Naive thymus-derived CD4-positive, alpha-beta T cell (primary cell): ENCODE measurements around the gene KDM6A. TPM values are rescaled to one million over a fixed set of nuclear protein-coding genes. Genes with fewer than 3 reads are reported as not detected.
A peak's percentile ranks its signal among the peaks of the same experiment; 100 is the strongest.

Experiments used
- ATAC-seq: fragments of 150-1000 bp; cut with Tn5 transposase; 2 replicates; pipeline ENCODE4 v1.10.0; 2021; ENCODE audit warnings: mild to moderate bottlenecking, moderate library complexity
- CTCF ChIA-PET: fragments of 350-600 bp; sonication (Branson Sonifier 250); formaldehyde crosslinking; loops from one replicate; lab custom pipeline; 2021; ENCODE audit warnings: antibody characterized with exemption; lab: Charles Lee
- POLR2A ChIA-PET: fragments of 350-600 bp; sonication (Branson Sonifier 250); formaldehyde crosslinking; loops from one replicate; lab custom pipeline; 2021; ENCODE audit warnings: antibody characterized with exemption, inconsistent platforms; lab: Charles Lee
- DNase-seq, 9 donors: peaks; one replicate each; pipeline versions ENCODE4 v3.0.0 to v3.0.0-alpha.2; 2020 to 2022; ENCODE audit warnings: mixed read lengths in 1 of 9
- H3K27ac ChIP-seq: one replicate; pipeline ENCODE4 v1.7.0; 2013; ENCODE audit warnings: mild to moderate bottlenecking, low read depth, low read length, moderate library complexity
- H3K27me3 ChIP-seq, 2 donors: one replicate each; pipeline ENCODE4 v1.7.0; 2013; ENCODE audit warnings: low read length in 2 of 2, mild to moderate bottlenecking in 2 of 2, moderate library complexity in 2 of 2; ENCODE audit not compliant: control insufficient read depth in 2 of 2, insufficient read depth in 2 of 2
- H3K36me3 ChIP-seq, 3 experiments: 1 replicate in 2 of 3; 2 replicates in 1 of 3; pipeline ENCODE4 v1.7.0; 2013; ENCODE audit warnings: low read length in 3 of 3, mild to moderate bottlenecking in 3 of 3, moderate library complexity in 1 of 3; ENCODE audit not compliant: insufficient read depth in 3 of 3, control insufficient read depth in 2 of 3
- H3K4me1 ChIP-seq, 2 donors: one replicate each; pipeline ENCODE4 v1.7.0; 2013; ENCODE audit warnings: low read length in 2 of 2, mild to moderate bottlenecking in 2 of 2, moderate library complexity in 1 of 2; ENCODE audit not compliant: control insufficient read depth in 2 of 2, insufficient read depth in 2 of 2
- H3K4me3 ChIP-seq: 2 replicates; pipeline ENCODE4 v1.7.0; 2013; ENCODE audit warnings: mild to moderate bottlenecking, low read length
- H3K9me3 ChIP-seq, 3 experiments: 1 replicate in 2 of 3; 2 replicates in 1 of 3; pipeline ENCODE4 v1.7.0; 2013; ENCODE audit warnings: low read length in 3 of 3; ENCODE audit not compliant: control insufficient read depth in 2 of 3
- H3K27ac Mint-ChIP-seq, 9 donors: one replicate each; pipeline ENCODE4 v1.8.0; 2020 to 2022; ENCODE audit warnings: mixed read lengths in 9 of 9, mild to moderate bottlenecking in 8 of 9, moderate library complexity in 5 of 9, inconsistent platforms in 2 of 9
- H3K27me3 Mint-ChIP-seq, 5 donors: one replicate each; pipeline ENCODE4 v1.8.0; 2021 to 2022; ENCODE audit warnings: mixed read lengths in 5 of 5, mild to moderate bottlenecking in 1 of 5
- H3K36me3 Mint-ChIP-seq, 5 donors: one replicate each; pipeline ENCODE4 v1.8.0; 2020 to 2022; ENCODE audit warnings: mixed read lengths in 5 of 5, mild to moderate bottlenecking in 3 of 5, inconsistent platforms in 1 of 5
- H3K4me1 Mint-ChIP-seq, 7 donors: one replicate each; pipeline ENCODE4 v1.8.0; 2020 to 2022; ENCODE audit warnings: mixed read lengths in 7 of 7, mild to moderate bottlenecking in 3 of 7, inconsistent platforms in 1 of 7
- H3K4me3 Mint-ChIP-seq, 10 donors: one replicate each; pipeline ENCODE4 v1.8.0; 2020 to 2022; ENCODE audit warnings: mild to moderate bottlenecking in 10 of 10, mixed read lengths in 10 of 10, moderate library complexity in 6 of 10, inconsistent platforms in 2 of 10
- H3K9me3 Mint-ChIP-seq, 11 donors: one replicate each; pipeline ENCODE4 v1.8.0; 2020 to 2022; ENCODE audit warnings: mixed read lengths in 11 of 11, mild to moderate bottlenecking in 4 of 11, inconsistent platforms in 1 of 11, moderate library complexity in 1 of 11
- intact Hi-C, 2 donors: fragments of 100-400 bp; cut with micrococcal nuclease; formaldehyde crosslinking; loops; one replicate each; pipeline ENCODE4 v1.15.1; 2023
- polyA plus RNA-seq, 2 donors: library from polyadenylated mRNA; unstranded; fragments of 300-500 nt; fragmentation: Illumina TruSeq; gene quantifications; one replicate each; pipeline ENCODE4 v1.2.3, GENCODE V29; 2021
- total RNA-seq, 6 experiments: library from RNA in 5 of 6; stranded (reverse) in 5 of 6; gene quantifications; 1 replicate in 5 of 6; 2 replicates in 1 of 6; pipeline ENCODE4 v1.2.3 and lab custom pipeline; 2021 to 2026

The KDM6A gene
- total and polyA plus RNA-seq, 7 experiments from 2014 or later: 17.9 to 55.6 (median 46.9) TPM

DNA sequence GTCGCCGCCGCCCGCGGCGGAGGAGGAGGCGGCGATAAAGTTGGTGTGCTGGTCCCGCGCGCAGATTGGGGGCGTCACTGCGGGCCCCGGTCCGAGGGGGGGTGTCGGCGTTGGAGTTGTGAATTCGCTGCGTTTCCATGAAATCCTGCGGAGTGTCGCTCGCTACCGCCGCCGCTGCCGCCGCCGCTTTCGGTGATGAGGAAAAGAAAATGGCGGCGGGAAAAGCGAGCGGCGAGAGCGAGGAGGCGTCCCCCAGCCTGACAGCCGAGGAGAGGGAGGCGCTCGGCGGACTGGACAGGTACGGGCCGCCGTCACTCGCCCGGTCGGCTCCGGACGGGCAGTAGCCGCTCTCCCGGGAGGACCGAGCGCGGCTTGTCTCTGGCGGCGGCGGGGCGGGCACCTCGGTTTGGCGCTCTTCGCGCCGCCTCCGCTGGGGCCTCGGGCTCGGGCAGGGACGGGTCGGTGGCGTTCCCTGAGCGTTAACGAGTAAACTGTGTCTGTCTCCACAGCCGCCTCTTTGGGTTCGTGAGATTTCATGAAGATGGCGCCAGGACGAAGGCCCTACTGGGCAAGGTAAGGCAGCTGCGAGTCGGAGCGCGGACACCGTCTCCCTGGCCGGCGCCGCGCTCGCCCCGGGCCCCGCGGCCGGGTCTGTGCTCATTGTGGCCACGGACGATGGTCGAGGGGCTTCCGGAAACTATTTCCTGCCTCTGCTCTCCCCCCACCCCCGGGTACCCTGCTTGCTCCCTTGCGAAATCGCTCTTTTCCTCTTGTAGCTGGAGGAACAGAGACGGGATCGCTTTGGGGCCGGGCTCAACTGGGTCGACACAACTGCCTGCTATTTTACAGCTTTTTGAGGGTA is 658 bp downstream of the KDM6A start:
- CTCF ChIA-PET: no interaction called here
- Mint-ChIP-seq H3K9me3 (no peaks in the 10 kb centered on the region), H3K4me3 (peak overlapping the region; percentile 87 to 100 (median 96)), H3K4me1 (peaks cover 0 to 50% (median 28%) of the 10 kb centered on the region in 7 donors), H3K36me3 (peaks cover 0 to 4% (median 0%) of the 10 kb centered on the region in 5 donors), H3K27me3 (no peaks in the 10 kb centered on the region), H3K27ac (peak overlapping the region; percentile 90 to 100 (median 97))
- POLR2A ChIA-PET: interaction anchor here (1.0 to 1.5 kb wide), 3 partner anchors 8 to 195 kb away, joined by 3 to 7 read pairs (median 3); no protein-coding TSS in a partner anchor
- Histone ChIP-seq H3K4me1 (peaks cover 15% of the 10 kb centered on the region in 2 donors), H3K27ac (peak overlapping the region; percentile 100), H3K4me3 (peak overlapping the region; percentile 89), H3K36me3 (peaks cover 0 to 13% (median 0%) of the 10 kb centered on the region in 3 experiments), H3K27me3 (no peaks in the 10 kb centered on the region), H3K9me3 (no peaks in the 10 kb centered on the region)
- intact Hi-C loops: loop anchor here (1.0 to 10.0 kb wide), 13 partner anchors 49 to 1699 kb away; partner anchors contain the start of genes FUNDC1 (in 2 of the 2), ZNF674 (in 2 of the 2), CHST7 (in 1 of the 2) and EFHC2 (in 1 of the 2)
- DNase-seq (peak; percentile 28 to 74 (median 59)), ATAC-seq (peak; percentile 15)

GRCh38 chrX:44874420-44875184 is 1.6 kb downstream of the KDM6A start:
- no peaks in the 10 kb centered on the region for H3K9me3 ChIP-seq
- DNase-seq (peak in 8 of 9 donors; percentile 26 to 53 (median 40)), ATAC-seq (no peak)
- H3K27ac ChIP-seq: peak overlapping the region; percentile 100
- peak overlapping the region; percentile 89 for H3K4me3 ChIP-seq
- Mint-ChIP-seq H3K9me3 (no peaks in the 10 kb centered on the region), H3K27ac (peak overlapping the region; percentile 90 to 100 (median 97)), H3K36me3 (peaks cover 0 to 5% (median 0%) of the 10 kb centered on the region in 5 donors), H3K4me1 (peaks cover 0 to 59% (median 31%) of the 10 kb centered on the region in 7 donors), H3K4me3 (peak overlapping the region; percentile 87 to 100 (median 96)), H3K27me3 (no peaks in the 10 kb centered on the region)
- POLR2A ChIA-PET: interaction anchor here (0.6 to 1.2 kb wide), 4 partner anchors 8 to 241 kb away, joined by 3 to 12 read pairs (median 5); no protein-coding TSS in a partner anchor
- peaks cover 15% of the 10 kb centered on the region in 2 donors for H3K4me1 ChIP-seq
- CTCF ChIA-PET: no interaction called here
- H3K36me3 ChIP-seq: peaks cover 0 to 13% (median 0%) of the 10 kb centered on the region in 3 experiments
- intact Hi-C loops: loop anchor here (1.0 to 10.0 kb wide), 10 partner anchors 43 to 1698 kb away; partner anchors contain the start of genes ZNF674 (in 2 of the 2), CHST7 (in 1 of the 2) and EFHC2 (in 1 of the 2)
- H3K27me3 ChIP-seq: no peaks in the 10 kb centered on the region

- H3K4me3 ChIP-seq: peak overlapping the region; percentile 89
- peaks cover 15% of the 10 kb centered on the region in 2 donors for H3K4me1 ChIP-seq
- intact Hi-C loops: loop anchor here (1.0 to 10.0 kb wide), 3 partner anchors 42 to 1670 kb away; partner anchors contain the start of gene ZNF674 (in 1 of the 2)
- no peaks in the 10 kb centered on the region for H3K27me3 Mint-ChIP-seq
- H3K27ac Mint-ChIP-seq: peak overlapping the region; percentile 90 to 100 (median 97)
- H3K27ac ChIP-seq: peak overlapping the region; percentile 100
- no peaks in the 10 kb centered on the region for H3K9me3 Mint-ChIP-seq
- no peak for DNase-seq
- ChIA-PET POLR2A (interaction anchor here (0.6 to 1.2 kb wide), 3 partner anchors 8 to 241 kb away, joined by 3 to 12 read pairs (median 6); no protein-coding TSS in a partner anchor), CTCF (no interaction called here)
- no peaks in the 10 kb centered on the region for H3K27me3 ChIP-seq
- H3K36me3 Mint-ChIP-seq: peaks cover 0 to 6% (median 0%) of the 10 kb centered on the region in 5 donors
- no peak for ATAC-seq
- peaks cover 0 to 65% (median 34%) of the 10 kb centered on the region in 7 donors for H3K4me1 Mint-ChIP-seq
- H3K36me3 ChIP-seq: peaks cover 0 to 13% (median 0%) of the 10 kb centered on the region in 3 experiments
- no peaks in the 10 kb centered on the region for H3K9me3 ChIP-seq
- peak overlapping the region; percentile 87 to 100 (median 96) for H3K4me3 Mint-ChIP-seq
These were observed 2.1 kb downstream of the KDM6A start for GRCh38 chrX:44875185-44875489.

GRCh38 chrX:44876086-44876485 is 3.1 kb downstream of the KDM6A start:
- DNase-seq (no peak), ATAC-seq (no peak)
- no peak overlapping the region for H3K27ac ChIP-seq
- H3K9me3 ChIP-seq: no peaks in the 10 kb centered on the region
- peaks cover 0 to 13% (median 0%) of the 10 kb centered on the region in 3 experiments for H3K36me3 ChIP-seq
- H3K4me3 Mint-ChIP-seq: peak overlapping the region; percentile 66 to 100 (median 93)
- H3K4me3 ChIP-seq: peak overlapping the region; percentile 4
- no peaks in the 10 kb centered on the region for H3K27me3 Mint-ChIP-seq
- no peaks in the 10 kb centered on the region for H3K27me3 ChIP-seq
- ChIA-PET POLR2A (no interaction called here), CTCF (no interaction called here)
- peaks cover 15% of the 10 kb centered on the region in 2 donors for H3K4me1 ChIP-seq
- H3K9me3 Mint-ChIP-seq: no peaks in the 10 kb centered on the region
- peaks cover 0 to 9% (median 0%) of the 10 kb centered on the region in 5 donors for H3K36me3 Mint-ChIP-seq
- H3K27ac Mint-ChIP-seq: peak overlapping the region in 5 of 9 donors; percentile 14 to 57 (median 48)
- intact Hi-C loops: loop anchor here (5.0 to 10.0 kb wide), 2 partner anchors 41 to 1669 kb away; partner anchors contain the start of gene ZNF674 (in 1 of the 2)
- peaks cover 0 to 73% (median 39%) of the 10 kb centered on the region in 7 donors for H3K4me1 Mint-ChIP-seq

DNA sequence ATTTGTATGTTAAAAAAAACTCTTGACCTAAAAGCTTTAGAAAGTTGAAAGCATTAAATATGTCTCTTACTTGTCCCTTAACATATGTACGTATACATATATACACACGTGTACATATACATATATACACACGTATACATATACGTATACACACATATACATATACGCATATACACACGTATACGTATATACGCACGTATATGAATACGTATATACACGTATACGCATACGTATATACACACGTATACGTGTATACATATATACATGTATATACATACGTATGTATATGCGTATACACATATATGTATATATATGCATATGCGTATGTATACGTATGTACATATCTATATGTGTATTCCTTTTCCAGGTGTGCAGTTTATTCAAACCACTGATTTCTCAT is 3.8 kb downstream of the KDM6A start:
- DNase-seq (no peak), ATAC-seq (no peak)
- peaks cover 9 to 13% of the 10 kb centered on the region in 2 donors for H3K4me1 ChIP-seq
- H3K36me3 ChIP-seq: peaks cover 0 to 13% (median 0%) of the 10 kb centered on the region in 3 experiments
- H3K4me1 Mint-ChIP-seq: peaks cover 0 to 74% (median 40%) of the 10 kb centered on the region in 7 donors
- H3K27me3 ChIP-seq: no peaks in the 10 kb centered on the region
- ChIA-PET POLR2A (no interaction called here), CTCF (no interaction called here)
- H3K36me3 Mint-ChIP-seq: peaks cover 0 to 9% (median 4%) of the 10 kb centered on the region in 5 donors
- H3K4me3 Mint-ChIP-seq: peak overlapping the region in 8 of 10 donors; percentile 9 to 97 (median 64)
- H3K27ac Mint-ChIP-seq: peak overlapping the region in 1 of 9 donors; percentile 56
- intact Hi-C loops: loop anchor here (5.0 to 10.0 kb wide), 2 partner anchors 41 to 1668 kb away; partner anchors contain the start of gene ZNF674 (in 1 of the 2)
- H3K9me3 ChIP-seq: no peaks in the 10 kb centered on the region
- no peaks in the 10 kb centered on the region for H3K9me3 Mint-ChIP-seq
- H3K4me3 ChIP-seq: no peak overlapping the region
- H3K27me3 Mint-ChIP-seq: no peaks in the 10 kb centered on the region
- H3K27ac ChIP-seq: no peak overlapping the region
